Right renal pelvis (tissue), 4 donors: Measurements from ENCODE around the gene PIK3C2G. TPM values are rescaled to one million over a fixed set of nuclear protein-coding genes. Genes with fewer than 3 reads are reported as not detected.
"Not testable (repeated sequence)": the region's sequence is repeated elsewhere in the genome, so short reads cannot be mapped to it uniquely, and the experiment has no call there.

Experiments
- DNase-seq, 4 donors: peaks; one replicate each; pipeline ENCODE4 v3.0.0-alpha.2; 2013; ENCODE audit warnings: low read depth in 4 of 4, low spot score in 3 of 4, missing footprints in 1 of 4
- polyA plus RNA-seq, 4 donors: library from polyadenylated mRNA; unstranded; fragments of 120-200 nt; gene quantifications; one replicate each; pipeline ENCODE4 v1.2.1, GENCODE V29; 2013; ENCODE audit not compliant: insufficient read length in 4 of 4

Gene PIK3C2G
- polyA plus RNA-seq, 4 donors = 3.6 to 5.5 (median 5.1) TPM

GRCh38 chr12:18683327-18684013 is 422.2 kb downstream of the PIK3C2G start:
- DNase-seq = no peak

GRCh38 chr12:18684430-18684829 is 423.1 kb downstream of the PIK3C2G start:
- DNase-seq = no peak

GRCh38 chr12:18689771-18690170 is 428.5 kb downstream of the PIK3C2G start:
- no peak for DNase-seq

GRCh38 chr12:18690653-18691052 is 429.3 kb downstream of the PIK3C2G start:
- DNase-seq = no peak

- not testable (repeated sequence) for DNase-seq
These were observed 432.7 kb downstream of the PIK3C2G start for GRCh38 chr12:18693986-18694385.

- DNase-seq = no peak
These were observed 435.8 kb downstream of the PIK3C2G start for GRCh38 chr12:18696971-18697602.

Other genes starting within 250 kb of the PIK3C2G start
- gene RERGL, start 171.3 kb upstream of the PIK3C2G start, polyA plus RNA-seq = 10 to 100 TPM in 3 of 4 donors, 1 to 10 TPM in 1; 9.7 to 11.9 (median 10.4) TPM